K562 (cell line): Measurements from ENCODE around the gene MYBPC3. TPM values are rescaled to one million over a fixed set of nuclear protein-coding genes. Genes with fewer than 3 reads are reported as not detected.

Source experiments
- ARHGAP35 ChIP-seq: fragments of 450-650 bp; IDR thresholded peaks from 2 replicates; pipeline ENCODE4 v1.6.1; 2018; ENCODE audit not compliant: partially characterized antibody
- ARID2 ChIP-seq: fragments of 450-650 bp; IDR thresholded peaks from 2 replicates; pipeline ENCODE4 v1.6.1; 2017; ENCODE audit warnings: antibody characterized with exemption, mild to moderate bottlenecking
- CBFA2T3 ChIP-seq: fragments of 450-650 bp; IDR thresholded peaks from 2 replicates; pipeline ENCODE4 v1.6.1; 2017
- CBFB ChIP-seq: sonication (generic); formaldehyde crosslinking; IDR thresholded peaks from 2 replicates; pipeline ENCODE4 v1.4.0; 2020; ENCODE audit warnings: mild to moderate bottlenecking, missing genetic modification reagents
- ELF4 ChIP-seq: fragments of 450-650 bp; formaldehyde crosslinking; IDR thresholded peaks from 2 replicates; pipeline ENCODE4 v1.4.0; 2022; ENCODE audit warnings: missing genetic modification characterization
- EP300 ChIP-seq: IDR thresholded peaks from 2 replicates; pipeline ENCODE4 v1.6.1; 2012; ENCODE audit warnings: low read length, improper control_type of control experiment
- FOXM1 ChIP-seq, 2 experiments: fragments of 450-650 bp in 1 of 2; sonication (generic) in 1 of 2; formaldehyde crosslinking in 1 of 2; IDR thresholded peaks; 2 replicates each; pipeline versions ENCODE4 v1.6.1 to v1.9.0; 2017 to 2022; ENCODE audit warnings: low read depth in 2 of 2, mild to moderate bottlenecking in 2 of 2, missing genetic modification reagents in 1 of 2, moderate library complexity in 1 of 2
- GATAD2B ChIP-seq: fragments of 450-650 bp; IDR thresholded peaks from 2 replicates; pipeline ENCODE4 v1.6.1; 2017; ENCODE audit warnings: mild to moderate bottlenecking, borderline replicate concordance
- HDAC1 ChIP-seq, 2 experiments: fragments of 450-650 bp; IDR thresholded peaks; 2 replicates each; pipeline ENCODE4 v1.6.1; 2016 to 2017; ENCODE audit warnings: inconsistent platforms in 1 of 2, mild to moderate bottlenecking in 1 of 2, moderate library complexity in 1 of 2
- HMG20A ChIP-seq: fragments of 450-650 bp; formaldehyde crosslinking; conservative IDR thresholded peaks from 2 replicates; pipeline ENCODE4 v1.4.0; 2020; ENCODE audit warnings: mild to moderate bottlenecking, mixed read lengths
- KDM5B ChIP-seq: fragments of 200-600 bp; sonication (generic); IDR thresholded peaks from 2 replicates; pipeline ENCODE4 v1.6.1; 2012; ENCODE audit warnings: low read depth, mild to moderate bottlenecking, moderate library complexity, low read length, control low read depth, inconsistent platforms; ENCODE audit not compliant: insufficient replicate concordance
- SMARCC2 ChIP-seq: fragments of 450-650 bp; IDR thresholded peaks from 2 replicates; pipeline ENCODE4 v1.6.1; 2017; ENCODE audit warnings: antibody characterized with exemption, moderate library complexity, mild to moderate bottlenecking, low read depth
- TAF1 ChIP-seq: IDR thresholded peaks from 2 replicates; pipeline ENCODE4 v1.6.1; 2011; ENCODE audit warnings: mild to moderate bottlenecking, low read length, moderate library complexity; ENCODE audit not compliant: insufficient read depth, control insufficient read depth, severe bottlenecking; ENCODE audit errors: extremely low read depth
- ZFP36 ChIP-seq: fragments of 150-350 bp; IDR thresholded peaks from 2 replicates; pipeline ENCODE4 v1.6.1; 2018; ENCODE audit warnings: low read length, low read depth; ENCODE audit not compliant: partially characterized antibody
- ZKSCAN8 ChIP-seq: fragments of 200-800 bp; sonication (Bioruptor generic); IDR thresholded peaks from 2 replicates; pipeline ENCODE4 v1.6.1; 2016; ENCODE audit warnings: missing genetic modification characterization, missing compliant biosample characterization
- ZNF431 ChIP-seq: sonication (generic); formaldehyde crosslinking; IDR thresholded peaks from 2 replicates; pipeline ENCODE4 v1.8.0; 2022; ENCODE audit warnings: mild to moderate bottlenecking, missing genetic modification reagents
- ZNF583 ChIP-seq: fragments of 250-450 bp; sonication (Bioruptor Pico); IDR thresholded peaks from 2 replicates; pipeline ENCODE4 v1.4.0; 2020
- ZNF740 ChIP-seq, 3 experiments: fragments of 200-800 bp in 1 of 3; sonication (Bioruptor generic) in 1 of 3; sonication (generic) in 1 of 3; formaldehyde crosslinking in 1 of 3; IDR thresholded peaks; 2 replicates each; pipeline versions ENCODE4 v1.6.1 to v1.8.0; 2016 to 2022; ENCODE audit warnings: mild to moderate bottlenecking in 2 of 3, missing compliant biosample characterization in 2 of 3, missing genetic modification characterization in 2 of 3, missing genetic modification reagents in 1 of 3
- polyA plus RNA-seq, 8 experiments: library from polyadenylated mRNA; depleted of rRNA in 4 of 8; stranded (reverse) in 5 of 8; unstranded in 3 of 8; fragments of >200 nt; fragmentation: Nextera tagmentation in 2 of 8; fragmentation: Illumina TruSeq in 1 of 8; extraction: Ambion mirVana in 2 of 8; extraction: Trizol in 1 of 8; gene quantifications; 2 replicates each; pipeline versions ENCODE4 v1.2.1 to v1.2.3, GENCODE V29; 2011 to 2014; ENCODE audit warnings: inconsistent platforms in 1 of 8, missing spikeins in 1 of 8
- total RNA-seq, 7 experiments: library from RNA; depleted of rRNA in 6 of 7; stranded (reverse); fragments of >200 nt in 6 of 7; fragmentation: Illumina TruSeq in 2 of 7; extraction: Trizol in 2 of 7; gene quantifications; 2 replicates each; pipeline versions ENCODE4 v1.2.1 to v1.2.3, GENCODE V29; 2011 to 2021; ENCODE audit warnings: low replicate concordance in 1 of 7

Gene MYBPC3
- total and polyA plus RNA-seq, 9 of the 15 experiments (the other 6 are each of a cell fraction or from before 2014, with no cell fraction given) = 0.01 TPM; not detected in 8

- TF ChIP-seq ARID2 (peak; percentile 9; the same call in 1 of the 2 replicates), ZNF740 (CRISPR knock-in tag; IDR thresholded peaks at IDR 0.05) (no peak), ZNF740 (tag; IDR thresholded peaks at IDR 0.05) (no peak), ZNF583 (no peak), EP300 (no peak), ARHGAP35 (peak; percentile 53), CBFB (CRISPR knock-in tag) (no peak), HDAC1 (IDR thresholded peaks at IDR 0.05) (no peak), ZKSCAN8 (CRISPR knock-in tag) (no peak), GATAD2B (no peak), ZFP36 (no peak), TAF1 (no peak), FOXM1 (IDR thresholded peaks at IDR 0.05; ENCODE audit: low read depth) (no peak), FOXM1 (CRISPR knock-in tag; IDR thresholded peaks at IDR 0.05; ENCODE audit: low read depth) (no peak), ZNF431 (CRISPR knock-in tag) (no peak), HMG20A (CRISPR knock-in tag) (no peak), CBFA2T3 (0 out of 2 replicates have a peak, but pooled peaks have one; percentile 6), SMARCC2 (no peak), KDM5B (no peak), ELF4 (CRISPR knock-in tag) (0 out of 2 replicates have a peak, but pooled peaks have one; percentile 27)
Measured at GRCh38 chr11:47340010-47340409, 12.5 kb downstream of the MYBPC3 start (continued).
